Renal pelvis (tissue), 4 donors: ENCODE measurements around the gene OSBPL1A. TPM values are rescaled to one million over a fixed set of nuclear protein-coding genes. Genes with fewer than 3 reads are reported as not detected.

Experiments used
- DNase-seq: peaks from one replicate; pipeline ENCODE4 v3.0.0-alpha.2; 2013
- polyA plus RNA-seq, 3 donors: library from polyadenylated mRNA; unstranded; fragments of 120-200 nt; gene quantifications; one replicate each; pipeline ENCODE4 v1.2.1, GENCODE V29; 2013; ENCODE audit not compliant: insufficient read length in 3 of 3

OSBPL1A gene
- polyA plus RNA-seq, 3 donors: 46.5 to 53.1 (median 48.5) TPM

- DNase-seq: no peak
Observed at GRCh38 chr18:24228667-24229041, 169.0 kb downstream of the OSBPL1A start.

- DNase-seq: no peak
Observed at GRCh38 chr18:24227977-24228666, 169.5 kb downstream of the OSBPL1A start.

GRCh38 chr18:24220318-24220688, 177.3 kb downstream of the OSBPL1A start:
- DNase-seq: no peak

GRCh38 chr18:24219561-24220317, 177.9 kb downstream of the OSBPL1A start:
- no peak for DNase-seq

- DNase-seq: no peak
Observed at GRCh38 chr18:24214913-24215312, 182.7 kb downstream of the OSBPL1A start.

GRCh38 chr18:24214144-24214543, 183.5 kb downstream of the OSBPL1A start:
- no peak for DNase-seq

- DNase-seq: no peak
Observed at GRCh38 chr18:24212939-24213338, 184.7 kb downstream of the OSBPL1A start.

GRCh38 chr18:24209558-24209957, 188.1 kb downstream of the OSBPL1A start:
- no peak for DNase-seq

GRCh38 chr18:24208270-24209035, 189.2 kb downstream of the OSBPL1A start:
- DNase-seq: no peak

- no peak for DNase-seq
Observed at GRCh38 chr18:24204904-24205303, 192.7 kb downstream of the OSBPL1A start.

GRCh38 chr18:24201699-24202687, 195.6 kb downstream of the OSBPL1A start:
- no peak for DNase-seq

- DNase-seq: no peak
Observed at GRCh38 chr18:24200494-24201290, 196.9 kb downstream of the OSBPL1A start.

- no peak for DNase-seq
Observed at GRCh38 chr18:24199372-24199962, 198.2 kb downstream of the OSBPL1A start.

GRCh38 chr18:24198461-24198860, 199.2 kb downstream of the OSBPL1A start:
- no peak for DNase-seq

GRCh38 chr18:24197412-24197811, 200.2 kb downstream of the OSBPL1A start:
- no peak for DNase-seq

- no peak for DNase-seq
Observed at GRCh38 chr18:24196764-24197163, 200.9 kb downstream of the OSBPL1A start.

GRCh38 chr18:24195296-24196053, 202.1 kb downstream of the OSBPL1A start:
- DNase-seq: no peak

- DNase-seq: no peak
Observed at GRCh38 chr18:24190590-24190989, 207.0 kb downstream of the OSBPL1A start.

- no peak for DNase-seq
Observed at GRCh38 chr18:24189664-24190346, 207.8 kb downstream of the OSBPL1A start.
